Mammary epithelial cell (primary cell): ENCODE results near the gene ARMC9.

Source experiments
- EZH2 ChIP-seq: IDR thresholded peaks from 2 replicates; pipeline ENCODE4 v1.6.1; 2012; ENCODE audit warnings: low read length, inconsistent platforms, borderline replicate concordance
- TF ChIP-seq, protein P1 (sequence below), 2 donors: IDR thresholded peaks in 1 of 2; conservative IDR thresholded peaks in 1 of 2; 2 replicates each; pipeline ENCODE4 v1.5.1; 2011 to 2012; ENCODE audit warnings: inconsistent platforms in 2 of 2, low read length in 2 of 2, mild to moderate bottlenecking in 2 of 2, control low read depth in 1 of 2, low read depth in 1 of 2; ENCODE audit not compliant: insufficient read depth in 1 of 2; ENCODE audit errors: extremely low read depth in 1 of 2

DNA sequence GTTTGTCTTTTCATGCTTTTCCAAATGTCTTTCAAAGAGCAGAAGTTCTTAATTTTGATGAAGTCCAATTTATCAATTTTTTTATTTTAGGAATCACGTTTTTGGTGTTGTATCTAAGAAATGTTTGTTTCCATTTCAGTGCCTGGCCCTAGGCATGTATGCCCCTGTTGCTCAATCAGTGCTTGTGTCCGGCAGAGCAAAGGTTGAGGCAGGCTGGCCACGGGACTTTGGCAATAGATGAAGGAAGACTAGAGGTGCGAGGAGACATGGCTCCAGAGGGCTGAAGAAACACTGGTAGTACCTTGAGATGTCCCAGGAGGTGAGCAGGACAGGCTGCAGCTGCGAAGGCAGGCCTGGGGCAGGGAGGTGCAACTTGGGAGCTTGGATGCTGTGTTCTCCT lies 187.0 kb downstream of the ARMC9 start:
- TF ChIP-seq EZH2: no peak
- TF ChIP-seq, protein P1, sequence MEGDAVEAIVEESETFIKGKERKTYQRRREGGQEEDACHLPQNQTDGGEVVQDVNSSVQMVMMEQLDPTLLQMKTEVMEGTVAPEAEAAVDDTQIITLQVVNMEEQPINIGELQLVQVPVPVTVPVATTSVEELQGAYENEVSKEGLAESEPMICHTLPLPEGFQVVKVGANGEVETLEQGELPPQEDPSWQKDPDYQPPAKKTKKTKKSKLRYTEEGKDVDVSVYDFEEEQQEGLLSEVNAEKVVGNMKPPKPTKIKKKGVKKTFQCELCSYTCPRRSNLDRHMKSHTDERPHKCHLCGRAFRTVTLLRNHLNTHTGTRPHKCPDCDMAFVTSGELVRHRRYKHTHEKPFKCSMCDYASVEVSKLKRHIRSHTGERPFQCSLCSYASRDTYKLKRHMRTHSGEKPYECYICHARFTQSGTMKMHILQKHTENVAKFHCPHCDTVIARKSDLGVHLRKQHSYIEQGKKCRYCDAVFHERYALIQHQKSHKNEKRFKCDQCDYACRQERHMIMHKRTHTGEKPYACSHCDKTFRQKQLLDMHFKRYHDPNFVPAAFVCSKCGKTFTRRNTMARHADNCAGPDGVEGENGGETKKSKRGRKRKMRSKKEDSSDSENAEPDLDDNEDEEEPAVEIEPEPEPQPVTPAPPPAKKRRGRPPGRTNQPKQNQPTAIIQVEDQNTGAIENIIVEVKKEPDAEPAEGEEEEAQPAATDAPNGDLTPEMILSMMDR (conservative IDR thresholded peaks at IDR 0.05 in 1 of 2, IDR thresholded peaks at IDR 0.05 in 1 of 2; ENCODE audit: extremely low read depth in 1 of 2, insufficient read depth in 1 of 2, low read depth in 1 of 2, low read length in 2 of 2): no peak
